Lung (tissue), 12 donors: ENCODE data around the gene OLFM2. TPM values are rescaled to one million over a fixed set of nuclear protein-coding genes. Genes with fewer than 3 reads are reported as not detected.

Experiments
- ATAC-seq: fragments of 200-7000 bp; cut with Tn5 transposase; one replicate; pipeline ENCODE4 v1.9.1; 2020; ENCODE audit warnings: moderate number of reproducible peaks; ENCODE audit not compliant: insufficient read depth, low FRiP score
- DNase-seq, 3 donors: peaks; one replicate each; pipeline ENCODE4 v3.0.0-alpha.2; 2013 to 2017
- H3K27ac ChIP-seq, 2 donors: one replicate each; pipeline ENCODE4 v1.5.1; 2013; ENCODE audit warnings: mild to moderate bottlenecking in 2 of 2, moderate library complexity in 2 of 2, control low read depth in 1 of 2, inconsistent platforms in 1 of 2, low read depth in 1 of 2, low read length in 1 of 2
- H3K27me3 ChIP-seq, 3 donors: one replicate each; pipeline ENCODE4 v1.5.1; 2013; ENCODE audit warnings: low read length in 2 of 3; ENCODE audit not compliant: control insufficient read depth in 3 of 3, insufficient read depth in 3 of 3
- H3K36me3 ChIP-seq, 4 donors: one replicate each; pipeline ENCODE4 v1.5.1; 2013; ENCODE audit warnings: low read length in 4 of 4, mild to moderate bottlenecking in 1 of 4, moderate library complexity in 1 of 4; ENCODE audit not compliant: control insufficient read depth in 4 of 4, insufficient read depth in 4 of 4
- H3K4me1 ChIP-seq, 5 donors: one replicate each; pipeline ENCODE4 v1.5.1; 2013; ENCODE audit warnings: low read length in 5 of 5, mild to moderate bottlenecking in 2 of 5, moderate library complexity in 1 of 5; ENCODE audit not compliant: control insufficient read depth in 5 of 5, insufficient read depth in 5 of 5
- H3K4me3 ChIP-seq: one replicate; pipeline ENCODE4 v1.5.1; 2013; ENCODE audit warnings: mild to moderate bottlenecking, control low read depth, moderate library complexity
- H3K9ac ChIP-seq, 2 donors: one replicate each; pipeline ENCODE4 v1.5.1; 2013; ENCODE audit warnings: low read length in 2 of 2, control low read depth in 1 of 2; ENCODE audit not compliant: insufficient read depth in 1 of 2
- H3K9me3 ChIP-seq, 4 donors: one replicate each; pipeline ENCODE4 v1.5.1; 2013; ENCODE audit warnings: low read length in 3 of 4, mild to moderate bottlenecking in 1 of 4, moderate library complexity in 1 of 4; ENCODE audit not compliant: control insufficient read depth in 4 of 4, insufficient read depth in 3 of 4
- WGBS, 2 donors: extraction: QIAGEN DNeasy Blood & Tissue Kit; methylation state at CpG; one replicate each; pipeline ENCODE4 v1.1.7; 2013; 5-methylcytosine and 5-hydroxymethylcytosine counted together
- polyA plus RNA-seq, 2 donors: library from polyadenylated mRNA; stranded (reverse); fragments of 200-250 nt; gene quantifications; one replicate each; pipeline ENCODE4 v1.2.1, GENCODE V29; 2013
- total RNA-seq, 2 donors: library from RNA; depleted of rRNA in 1 of 2; stranded (reverse); fragments of >200 nt in 1 of 2; gene quantifications; one replicate each; pipeline ENCODE4 v1.2.1, GENCODE V29; 2014 to 2021
- TF ChIP-seq, protein P1 (sequence below): IDR thresholded peaks from 2 replicates; pipeline ENCODE4 v1.5.1; 2012; ENCODE audit warnings: mild to moderate bottlenecking; ENCODE audit errors: control extremely low read depth, extremely low read depth
- donor health status: control.
- donor health status: control.
- donor health status: Bipolar disorder and iron deficiency.
- donor health status: healthy.
- donor health status: DM: yes; HTN: yes; CAD: no.

Gene OLFM2
- total and polyA plus RNA-seq, 4 donors: 2.2 to 14.3 (median 8.8) TPM

- DNase-seq (peak in 2 of 3 donors; percentile 51 to 63), ATAC-seq (no peak)
- H3K9me3 ChIP-seq: peaks cover 0 to 3% (median 0%) of the 10 kb centered on the region in 4 donors
- H3K36me3 ChIP-seq: peaks cover 8 to 66% (median 51%) of the 10 kb centered on the region in 4 donors
- H3K27me3 ChIP-seq: no peaks in the 10 kb centered on the region
- H3K4me1 ChIP-seq: peaks cover 0 to 22% (median 0%) of the 10 kb centered on the region in 5 donors
- no peak overlapping the region for H3K9ac ChIP-seq
- 93 to 98% methylated on average over 9 of the region's 9 CpGs for WGBS, 2 donors
- no peak overlapping the region for H3K27ac ChIP-seq
- no peak overlapping the region for H3K4me3 ChIP-seq
- TF ChIP-seq, protein P1, sequence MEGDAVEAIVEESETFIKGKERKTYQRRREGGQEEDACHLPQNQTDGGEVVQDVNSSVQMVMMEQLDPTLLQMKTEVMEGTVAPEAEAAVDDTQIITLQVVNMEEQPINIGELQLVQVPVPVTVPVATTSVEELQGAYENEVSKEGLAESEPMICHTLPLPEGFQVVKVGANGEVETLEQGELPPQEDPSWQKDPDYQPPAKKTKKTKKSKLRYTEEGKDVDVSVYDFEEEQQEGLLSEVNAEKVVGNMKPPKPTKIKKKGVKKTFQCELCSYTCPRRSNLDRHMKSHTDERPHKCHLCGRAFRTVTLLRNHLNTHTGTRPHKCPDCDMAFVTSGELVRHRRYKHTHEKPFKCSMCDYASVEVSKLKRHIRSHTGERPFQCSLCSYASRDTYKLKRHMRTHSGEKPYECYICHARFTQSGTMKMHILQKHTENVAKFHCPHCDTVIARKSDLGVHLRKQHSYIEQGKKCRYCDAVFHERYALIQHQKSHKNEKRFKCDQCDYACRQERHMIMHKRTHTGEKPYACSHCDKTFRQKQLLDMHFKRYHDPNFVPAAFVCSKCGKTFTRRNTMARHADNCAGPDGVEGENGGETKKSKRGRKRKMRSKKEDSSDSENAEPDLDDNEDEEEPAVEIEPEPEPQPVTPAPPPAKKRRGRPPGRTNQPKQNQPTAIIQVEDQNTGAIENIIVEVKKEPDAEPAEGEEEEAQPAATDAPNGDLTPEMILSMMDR: no peak
These were observed 93.3 kb downstream of the OLFM2 start for GRCh38 chr19:9842834-9843625.

DNA sequence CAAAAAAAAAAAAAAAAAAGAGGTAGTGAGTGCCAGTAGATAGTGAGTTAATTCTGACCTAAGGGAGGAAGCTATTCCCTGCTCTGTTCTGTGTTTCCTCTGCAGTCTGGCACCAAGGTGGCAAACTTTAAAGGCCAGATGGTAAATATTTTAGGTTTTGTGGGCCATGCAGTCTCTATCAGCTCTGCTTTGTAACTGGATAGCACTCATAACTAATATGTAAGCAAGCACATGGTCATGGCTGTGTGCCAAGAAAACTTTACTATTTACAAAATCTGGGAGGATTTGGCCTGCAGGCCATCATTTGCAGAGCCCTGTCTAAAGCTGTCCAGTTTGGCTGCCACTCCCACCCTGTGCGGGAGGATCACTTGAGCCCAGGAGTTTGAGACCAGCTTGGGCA, 96.9 kb downstream of the OLFM2 start:
- DNase-seq: peak; percentile 65 to 94 (median 90)
- TF ChIP-seq, protein P1: no peak
- Histone ChIP-seq H3K9ac (no peak overlapping the region), H3K27me3 (no peaks in the 10 kb centered on the region), H3K36me3 (peaks cover 8 to 47% (median 36%) of the 10 kb centered on the region in 4 donors), H3K4me1 (peaks cover 0 to 32% (median 6%) of the 10 kb centered on the region in 5 donors), H3K27ac (no peak overlapping the region), H3K4me3 (no peak overlapping the region), H3K9me3 (peaks cover 0 to 3% (median 0%) of the 10 kb centered on the region in 4 donors)
- no peak for ATAC-seq
- WGBS, 2 donors: 84 to 91% methylated on average over 1 of the region's 1 CpG

- Histone ChIP-seq H3K9ac (no peak overlapping the region), H3K27ac (no peak overlapping the region), H3K9me3 (peaks cover 0 to 2% (median 0%) of the 10 kb centered on the region in 4 donors), H3K36me3 (peaks cover 4 to 38% (median 32%) of the 10 kb centered on the region in 4 donors), H3K4me1 (peaks cover 0 to 32% (median 6%) of the 10 kb centered on the region in 5 donors), H3K27me3 (no peaks in the 10 kb centered on the region), H3K4me3 (no peak overlapping the region)
- ATAC-seq (no peak), DNase-seq (no peak)
- TF ChIP-seq, protein P1: no peak
- 96 to 98% methylated on average over 15 of the region's 15 CpGs for WGBS, 2 donors
These were observed 98.0 kb downstream of the OLFM2 start for GRCh38 chr19:9838324-9838723.
